HEK293T (cell line): Measurements from ENCODE around the gene SLC6A6.

Source experiments
- ARNT ChIP-seq: fragments of 450-650 bp; IDR thresholded peaks from 2 replicates; pipeline ENCODE4 v1.6.1; 2017; ENCODE audit warnings: mild to moderate bottlenecking
- CTBP1 ChIP-seq: fragments of 450-650 bp; IDR thresholded peaks from 2 replicates; pipeline ENCODE4 v1.6.1; 2016; ENCODE audit warnings: borderline replicate concordance
- ELF4 ChIP-seq: fragments of 450-650 bp; IDR thresholded peaks from 2 replicates; pipeline ENCODE4 v1.6.1; 2017; ENCODE audit warnings: antibody characterized with exemption
- FOXM1 ChIP-seq: fragments of 450-650 bp; IDR thresholded peaks from 2 replicates; pipeline ENCODE4 v1.6.1; 2017; ENCODE audit warnings: mild to moderate bottlenecking, borderline replicate concordance
- HDGF ChIP-seq: fragments of 450-650 bp; IDR thresholded peaks from 2 replicates; pipeline ENCODE4 v1.6.1; 2017; ENCODE audit warnings: antibody characterized with exemption, borderline replicate concordance
- LEF1 ChIP-seq: fragments of 450-650 bp; IDR thresholded peaks from 2 replicates; pipeline ENCODE4 v1.6.1; 2017; ENCODE audit warnings: mild to moderate bottlenecking, borderline replicate concordance
- SP1 ChIP-seq: fragments of 450-650 bp; IDR thresholded peaks from 2 replicates; pipeline ENCODE4 v1.6.1; 2017
- SUZ12 ChIP-seq: fragments of 450-650 bp; IDR thresholded peaks from 2 replicates; pipeline ENCODE4 v1.6.1; 2016; ENCODE audit warnings: mild to moderate bottlenecking
- ZNF384 ChIP-seq: fragments of 450-650 bp; IDR thresholded peaks from 2 replicates; pipeline ENCODE4 v1.6.1; 2016

DNA sequence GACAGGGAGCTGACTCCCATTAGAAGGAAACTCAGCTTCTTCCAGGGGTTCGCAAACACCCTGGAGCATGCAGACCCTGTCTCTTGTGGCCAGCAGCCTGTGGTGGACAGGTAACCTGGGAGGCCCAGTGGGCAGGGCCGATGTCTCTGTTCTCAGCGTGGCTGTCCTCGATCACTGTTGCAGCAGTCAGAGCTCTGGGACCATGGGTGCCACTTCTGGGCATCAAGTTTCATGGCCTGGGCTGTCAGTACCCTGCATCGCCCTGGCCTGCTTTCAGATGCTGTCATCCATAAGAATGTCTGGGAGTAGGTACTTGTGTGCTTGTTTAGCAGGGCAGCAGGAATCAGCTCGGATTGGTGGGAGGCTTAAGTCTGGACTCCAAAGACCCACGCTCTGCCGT, 54.4 kb downstream of the SLC6A6 start:
- no peak for TF ChIP-seq SP1
- TF ChIP-seq LEF1 = no peak
- TF ChIP-seq FOXM1 = no peak
- no peak for TF ChIP-seq ELF4
- no peak for TF ChIP-seq SUZ12
- no peak for TF ChIP-seq HDGF
- no peak for TF ChIP-seq CTBP1
- no peak for TF ChIP-seq ARNT
- TF ChIP-seq ZNF384 = no peak
